Lung (tissue), 12 donors: ENCODE data around the gene PGAP2. TPM values are rescaled to one million over a fixed set of nuclear protein-coding genes. Genes with fewer than 3 reads are reported as not detected.

Experiments used
- ATAC-seq: fragments of 200-7000 bp; cut with Tn5 transposase; one replicate; pipeline ENCODE4 v1.9.1; 2020; ENCODE audit warnings: moderate number of reproducible peaks; ENCODE audit not compliant: insufficient read depth, low FRiP score
- DNase-seq, 3 donors: peaks; one replicate each; pipeline ENCODE4 v3.0.0-alpha.2; 2013 to 2017
- H3K27ac ChIP-seq, 2 donors: one replicate each; pipeline ENCODE4 v1.5.1; 2013; ENCODE audit warnings: mild to moderate bottlenecking in 2 of 2, moderate library complexity in 2 of 2, control low read depth in 1 of 2, inconsistent platforms in 1 of 2, low read depth in 1 of 2, low read length in 1 of 2
- H3K27me3 ChIP-seq, 3 donors: one replicate each; pipeline ENCODE4 v1.5.1; 2013; ENCODE audit warnings: low read length in 2 of 3; ENCODE audit not compliant: control insufficient read depth in 3 of 3, insufficient read depth in 3 of 3
- H3K36me3 ChIP-seq, 4 donors: one replicate each; pipeline ENCODE4 v1.5.1; 2013; ENCODE audit warnings: low read length in 4 of 4, mild to moderate bottlenecking in 1 of 4, moderate library complexity in 1 of 4; ENCODE audit not compliant: control insufficient read depth in 4 of 4, insufficient read depth in 4 of 4
- H3K4me1 ChIP-seq, 5 donors: one replicate each; pipeline ENCODE4 v1.5.1; 2013; ENCODE audit warnings: low read length in 5 of 5, mild to moderate bottlenecking in 2 of 5, moderate library complexity in 1 of 5; ENCODE audit not compliant: control insufficient read depth in 5 of 5, insufficient read depth in 5 of 5
- H3K4me3 ChIP-seq: one replicate; pipeline ENCODE4 v1.5.1; 2013; ENCODE audit warnings: mild to moderate bottlenecking, control low read depth, moderate library complexity
- H3K9ac ChIP-seq, 2 donors: one replicate each; pipeline ENCODE4 v1.5.1; 2013; ENCODE audit warnings: low read length in 2 of 2, control low read depth in 1 of 2; ENCODE audit not compliant: insufficient read depth in 1 of 2
- H3K9me3 ChIP-seq, 4 donors: one replicate each; pipeline ENCODE4 v1.5.1; 2013; ENCODE audit warnings: low read length in 3 of 4, mild to moderate bottlenecking in 1 of 4, moderate library complexity in 1 of 4; ENCODE audit not compliant: control insufficient read depth in 4 of 4, insufficient read depth in 3 of 4
- CTCF ChIP-seq: IDR thresholded peaks from 2 replicates; pipeline ENCODE4 v1.5.1; 2012; ENCODE audit warnings: mild to moderate bottlenecking; ENCODE audit errors: control extremely low read depth, extremely low read depth
- WGBS, 2 donors: extraction: QIAGEN DNeasy Blood & Tissue Kit; methylation state at CpG; one replicate each; pipeline ENCODE4 v1.1.7; 2013; 5-methylcytosine and 5-hydroxymethylcytosine counted together
- polyA plus RNA-seq, 2 donors: library from polyadenylated mRNA; stranded (reverse); fragments of 200-250 nt; gene quantifications; one replicate each; pipeline ENCODE4 v1.2.1, GENCODE V29; 2013
- total RNA-seq, 2 donors: library from RNA; depleted of rRNA in 1 of 2; stranded (reverse); fragments of >200 nt in 1 of 2; gene quantifications; one replicate each; pipeline ENCODE4 v1.2.1, GENCODE V29; 2014 to 2021
- donor health status: control.
- donor health status: control.
- donor health status: Bipolar disorder and iron deficiency.
- donor health status: healthy.
- donor health status: DM: yes; HTN: yes; CAD: no.

PGAP2 gene
- total and polyA plus RNA-seq, 4 donors = 17.5 to 23.6 (median 20.9) TPM

- Histone ChIP-seq H3K4me1 (peaks cover 13 to 59% (median 29%) of the 10 kb centered on the region in 5 donors), H3K4me3 (no peak overlapping the region), H3K27ac (no peak overlapping the region), H3K9me3 (no peaks in the 10 kb centered on the region), H3K36me3 (no peaks in the 10 kb centered on the region), H3K27me3 (no peaks in the 10 kb centered on the region), H3K9ac (no peak overlapping the region)
- TF ChIP-seq CTCF = no peak
- ATAC-seq = no peak
- no peak for DNase-seq
- 15 to 37% methylated on average over 1 of the region's 1 CpG for WGBS, 2 donors
Observed at GRCh38 chr11:3861683-3862082, 53.3 kb downstream of the PGAP2 start.

- Histone ChIP-seq H3K27me3 (no peaks in the 10 kb centered on the region), H3K27ac (peak overlapping the region; percentile 13 to 84), H3K9ac (peak overlapping the region in 1 of 2 donors; percentile 29), H3K4me1 (peaks cover 13 to 42% (median 15%) of the 10 kb centered on the region in 5 donors), H3K4me3 (no peak overlapping the region), H3K36me3 (no peaks in the 10 kb centered on the region), H3K9me3 (no peaks in the 10 kb centered on the region)
- DNase-seq (peak; percentile 23 to 70 (median 66)), ATAC-seq (peak; percentile 48)
- 29 to 33% methylated on average over 3 of the region's 3 CpGs for WGBS, 2 donors
- TF ChIP-seq CTCF = no peak
Observed at GRCh38 chr11:3865388-3866193, 57.2 kb downstream of the PGAP2 start.

- H3K9me3 ChIP-seq = no peaks in the 10 kb centered on the region
- H3K36me3 ChIP-seq = no peaks in the 10 kb centered on the region
- 28 to 37% methylated on average over 5 of the region's 5 CpGs for WGBS, 2 donors
- H3K27me3 ChIP-seq = no peaks in the 10 kb centered on the region
- DNase-seq (peak in 2 of 3 donors; percentile 38 to 39), ATAC-seq (peak; percentile 64)
- no peak for TF ChIP-seq CTCF
- peak overlapping the region in 1 of 2 donors; percentile 29 for H3K9ac ChIP-seq
- H3K4me3 ChIP-seq = no peak overlapping the region
- H3K4me1 ChIP-seq = peaks cover 13 to 42% (median 15%) of the 10 kb centered on the region in 5 donors
- peak overlapping the region; percentile 13 to 56 for H3K27ac ChIP-seq
Observed at GRCh38 chr11:3866206-3866605, 57.8 kb downstream of the PGAP2 start.
